Measurements from ENCODE around the gene BEND2.
"Not testable (repeated sequence)": the region's sequence is repeated elsewhere in the genome, so short reads cannot be mapped to it uniquely, and the experiment has no call there.

The BEND2 gene

DNA sequence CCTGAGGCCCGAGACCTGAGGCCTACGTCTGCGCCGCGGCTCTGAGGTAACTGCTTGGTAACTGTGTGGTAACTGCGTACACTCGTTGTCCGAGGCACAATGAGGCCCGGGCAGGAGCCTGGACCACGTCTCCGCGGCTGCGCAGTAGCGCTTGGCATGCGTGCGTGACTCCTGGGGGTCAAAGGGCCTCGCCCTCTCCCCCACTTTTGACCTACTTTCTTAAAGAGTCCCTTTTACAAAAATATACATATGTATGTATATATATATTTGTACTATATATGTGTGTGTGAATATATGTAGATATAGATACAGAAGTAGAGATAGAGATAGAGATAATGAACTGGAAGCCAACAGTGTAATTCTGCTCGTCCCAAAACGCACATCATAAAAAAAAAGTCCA, at the start of gene BEND2:
Gene BEND2 (minus strand): TSS at position 101 of the 400 bp plus-strand sequence. CDS start 136 bp downstream, outside the sequence.
- no peak for DNase-seq

DNA sequence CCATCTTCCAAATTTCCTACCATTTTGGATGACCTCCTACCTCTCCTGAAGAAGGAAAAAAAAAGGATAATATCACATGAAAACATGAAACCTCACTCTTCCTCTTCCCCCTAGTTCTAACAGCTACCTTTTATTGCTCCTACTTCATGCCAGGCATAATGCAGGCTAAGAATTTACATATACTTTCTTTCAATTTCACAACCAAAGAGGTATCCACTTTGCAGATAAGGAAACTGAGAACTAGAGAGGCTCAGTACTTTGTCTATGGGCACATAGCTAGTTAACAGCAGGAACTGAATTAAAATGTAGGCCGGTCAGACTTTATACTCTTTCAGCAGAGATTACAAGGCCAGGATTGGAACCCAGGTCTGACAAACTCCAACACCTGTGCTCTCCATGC, 34.4 kb upstream of the BEND2 start:
- no peak for DNase-seq

- DNase-seq, result no peak
Observed at GRCh38 chrX:18252644-18253359, 32.1 kb upstream of the BEND2 start.

- not testable (repeated sequence) for DNase-seq
Observed at GRCh38 chrX:18229646-18230045, 9.0 kb upstream of the BEND2 start.

- no peak for DNase-seq
Observed at GRCh38 chrX:18228069-18228468, 7.4 kb upstream of the BEND2 start.

DNA sequence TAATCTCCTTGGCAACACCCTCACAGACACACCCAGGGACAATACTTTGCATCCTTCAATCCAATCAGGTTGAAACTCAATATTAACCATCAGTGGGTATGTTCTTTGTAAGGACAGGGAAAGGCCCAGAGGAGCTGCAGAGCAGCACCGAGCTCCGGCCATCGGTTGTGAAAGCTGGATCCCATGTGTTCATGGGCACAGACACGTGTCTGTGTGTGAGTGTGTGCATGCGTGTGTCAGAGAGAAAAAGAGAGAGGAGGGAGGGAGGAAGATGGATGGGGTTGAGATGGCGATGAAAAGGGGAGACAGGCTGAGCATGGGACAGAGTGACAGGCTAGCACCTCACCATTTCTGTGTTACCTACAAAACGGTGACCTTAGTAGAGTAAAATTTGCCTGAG, 6.8 kb upstream of the BEND2 start:
- DNase-seq, result no peak

GRCh38 chrX:18210470-18210869, 10.2 kb downstream of the BEND2 start:
- no peak for DNase-seq

DNA sequence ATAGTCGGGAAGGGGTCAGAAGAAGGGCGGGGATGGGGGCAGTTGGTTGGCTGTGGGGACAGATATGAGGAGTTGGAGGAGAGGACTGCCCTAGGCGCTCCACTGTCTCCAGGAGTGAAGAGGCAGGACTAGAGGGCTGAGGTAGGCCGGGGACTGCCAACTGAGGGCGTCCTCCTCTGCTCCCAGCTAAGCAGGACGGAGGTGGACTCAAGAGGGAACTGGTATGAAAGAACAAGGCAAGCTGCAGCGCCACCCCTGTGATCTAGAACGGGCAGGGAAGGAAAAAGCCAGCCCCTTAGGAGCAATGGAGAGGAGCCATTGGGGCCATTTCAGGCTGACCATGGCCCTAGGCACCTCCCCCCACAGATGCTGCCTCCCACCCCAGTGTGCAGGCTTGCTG, 14.0 kb downstream of the BEND2 start:
- DNase-seq, result no peak

DNA sequence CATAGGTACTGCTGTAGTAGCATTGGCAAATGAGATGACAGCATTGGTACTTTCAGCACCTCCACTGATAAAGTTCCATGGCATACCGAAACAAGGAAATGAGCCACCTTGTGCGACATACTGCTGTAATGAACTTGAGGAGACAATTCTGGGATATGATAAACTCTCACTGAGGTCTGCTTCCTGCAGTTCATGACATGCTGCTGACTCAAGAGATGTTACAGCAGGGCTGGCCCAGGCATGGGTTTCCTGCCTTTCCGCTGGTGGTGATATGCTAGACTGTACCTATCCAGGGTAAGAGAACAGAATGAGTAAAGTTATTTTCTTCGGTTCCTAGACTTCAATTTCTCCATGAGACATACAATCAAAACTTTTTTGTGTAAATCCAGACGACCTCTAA, 17.1 kb downstream of the BEND2 start:
- no peak for DNase-seq

DNA sequence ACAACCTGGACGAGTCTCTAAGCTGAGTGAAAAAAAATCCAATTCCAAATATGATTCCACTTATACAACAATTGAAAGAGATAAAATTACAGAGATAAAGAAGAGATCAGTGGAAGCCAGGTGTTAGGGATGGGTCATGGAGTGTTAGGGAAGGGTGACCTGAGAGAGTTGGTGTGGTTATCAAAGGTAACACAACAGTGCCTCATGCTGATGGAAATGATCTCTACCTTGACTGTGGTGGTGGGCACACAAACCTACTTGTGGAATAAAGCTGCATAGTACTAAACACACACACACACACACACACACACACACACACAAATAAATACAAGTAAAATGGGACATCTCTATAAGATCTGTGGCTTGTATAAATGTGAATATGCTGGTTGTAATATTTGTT, 26.0 kb downstream of the BEND2 start:
- DNase-seq, result no peak

GRCh38 chrX:18179446-18179845, 41.2 kb downstream of the BEND2 start:
- no peak for DNase-seq

DNA sequence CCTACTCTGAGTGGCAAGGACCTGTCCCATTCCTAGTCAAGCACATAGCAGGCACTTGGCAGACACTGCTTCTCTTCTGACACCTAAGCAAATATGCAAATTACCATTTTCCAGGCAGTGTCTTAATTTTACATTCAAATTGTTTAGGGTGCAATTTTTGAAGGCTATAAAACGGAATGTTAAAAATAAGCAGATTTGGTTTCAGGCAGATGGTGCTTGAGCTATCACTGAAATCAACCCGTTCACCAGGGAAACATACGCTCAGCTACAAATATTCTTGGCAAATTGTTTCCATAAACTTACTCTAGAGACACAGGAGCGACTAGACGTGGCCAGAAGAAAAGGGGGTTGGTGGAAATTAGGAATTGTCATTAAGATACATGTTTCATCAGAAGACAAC, 45.7 kb downstream of the BEND2 start:
- no peak for DNase-seq

DNA sequence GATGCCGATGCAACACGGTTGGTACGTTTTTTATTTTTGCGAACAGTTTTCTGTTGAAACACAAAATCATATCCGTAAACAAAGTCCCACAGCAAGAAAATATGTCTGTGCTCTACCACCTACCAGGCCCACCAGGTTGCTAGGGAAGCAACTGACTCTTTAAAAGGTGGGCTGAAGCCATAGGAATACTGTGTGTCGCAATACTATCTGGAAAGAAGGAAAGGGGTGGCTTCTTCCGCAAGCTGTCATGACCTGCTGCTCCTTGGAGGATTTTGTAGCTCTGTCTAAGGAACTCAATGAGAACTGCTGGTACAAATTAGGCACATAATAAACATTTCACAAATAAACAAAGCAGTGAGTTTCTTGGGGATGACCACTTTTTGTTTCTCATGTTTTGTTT, 46.5 kb downstream of the BEND2 start:
- DNase-seq, result no peak

DNA sequence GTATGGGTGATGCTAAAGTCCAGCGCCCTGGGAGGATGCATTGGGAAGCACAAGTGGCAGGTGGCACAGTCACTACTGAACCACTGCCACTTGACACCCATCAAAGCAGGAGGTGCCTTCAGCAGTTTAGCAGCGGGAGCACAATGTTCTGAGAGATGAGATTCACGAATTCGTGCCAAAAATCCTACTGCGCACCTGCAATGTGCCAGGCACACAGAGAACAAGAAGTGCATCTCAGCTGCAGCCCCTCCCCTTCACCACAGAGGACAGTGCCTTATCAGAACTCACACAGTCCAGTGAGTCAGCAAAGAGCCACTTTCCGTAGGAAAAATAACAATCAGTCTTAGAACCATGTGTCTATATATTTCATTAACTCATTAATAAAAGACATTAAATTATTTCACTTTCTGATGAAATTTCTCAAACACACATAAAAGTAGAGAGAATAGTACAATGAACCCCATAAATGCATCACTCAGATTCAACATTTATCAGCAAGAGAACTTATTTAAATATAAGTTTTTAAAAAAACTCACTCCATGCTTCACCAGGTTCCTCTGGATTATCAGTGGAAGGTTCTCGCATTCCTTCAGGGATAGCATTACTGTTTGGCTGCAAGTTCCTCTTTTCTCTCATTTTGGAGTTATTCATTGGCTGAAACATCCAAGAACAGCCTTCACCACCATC, 47.0 kb downstream of the BEND2 start:
- DNase-seq, result no peak

DNA sequence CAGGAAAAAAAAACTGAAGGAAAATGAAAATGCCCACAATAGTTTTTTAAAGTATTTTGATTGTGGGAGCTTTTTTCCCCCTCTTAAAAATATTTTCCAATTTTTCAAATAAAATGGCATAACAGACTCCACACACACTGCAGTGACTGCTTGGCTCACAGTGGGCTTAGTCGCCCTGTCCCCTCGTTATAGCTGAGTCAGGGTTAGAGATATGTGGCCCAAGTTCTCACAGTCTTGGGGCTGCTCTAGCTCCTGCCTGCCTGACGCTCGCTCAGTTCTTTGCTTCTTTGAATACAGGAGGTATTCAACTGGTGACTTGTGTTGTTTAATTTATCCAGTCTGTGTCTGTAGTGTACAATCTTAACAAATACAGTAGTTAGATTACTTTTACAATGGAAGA, 47.7 kb downstream of the BEND2 start:
- DNase-seq, result no peak

GRCh38 chrX:18170910-18171309, 49.8 kb downstream of the BEND2 start:
- DNase-seq, result no peak

GRCh38 chrX:18166068-18166467, 54.6 kb downstream of the BEND2 start:
- DNase-seq, result no peak

- DNase-seq, result no peak
Observed at GRCh38 chrX:18160369-18160768, 60.3 kb downstream of the BEND2 start.

GRCh38 chrX:18158963-18159362, 61.7 kb downstream of the BEND2 start:
- no peak for DNase-seq

- no peak for DNase-seq
Observed at GRCh38 chrX:18151649-18152048, 69.0 kb downstream of the BEND2 start.

DNA sequence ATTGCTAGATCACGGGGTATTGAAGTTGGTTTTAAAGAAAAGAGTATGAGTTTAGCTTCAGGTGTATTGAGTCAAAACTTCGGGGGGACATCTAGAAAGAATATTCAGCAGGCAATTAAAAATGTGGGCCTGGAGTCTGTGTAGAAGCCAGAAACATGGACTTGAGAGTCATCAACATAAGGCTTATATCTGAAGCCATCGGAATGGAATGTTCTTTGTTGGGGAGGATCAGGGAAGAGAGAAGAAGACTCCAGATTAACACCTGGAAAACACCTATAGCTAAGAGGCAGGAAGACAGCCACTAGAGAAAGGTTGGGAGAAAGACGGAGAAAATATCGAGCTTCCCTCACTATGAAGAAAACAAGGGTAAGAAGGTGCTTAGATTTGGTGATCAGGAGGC, 69.5 kb downstream of the BEND2 start:
- no peak for DNase-seq

GRCh38 chrX:18149454-18149853, 71.2 kb downstream of the BEND2 start:
- DNase-seq, result no peak

- DNase-seq, result no peak
Observed at GRCh38 chrX:18146954-18147353, 73.7 kb downstream of the BEND2 start.

DNA sequence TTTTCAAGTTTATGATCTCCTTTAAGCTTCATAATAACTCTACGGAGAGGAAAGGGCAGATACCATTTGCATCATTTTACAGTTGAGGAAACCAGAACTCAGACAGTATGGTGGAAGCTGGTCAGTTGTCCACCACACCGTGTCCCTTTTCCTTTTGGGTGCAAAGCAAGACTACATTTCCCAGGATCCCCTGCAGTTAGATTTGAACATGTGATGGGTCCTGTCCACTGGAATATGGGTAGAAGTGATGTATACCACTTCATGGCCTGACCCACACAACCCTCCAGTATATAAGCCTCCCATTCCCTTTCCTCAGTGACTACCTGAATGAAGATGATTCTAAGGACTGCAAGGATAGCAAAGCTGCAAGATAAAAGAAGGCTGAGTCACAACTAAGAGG, 74.7 kb downstream of the BEND2 start:
- DNase-seq, result no peak

GRCh38 chrX:18136816-18137215, 83.9 kb downstream of the BEND2 start:
- DNase-seq, result no peak
